HCT116 (cell line): ENCODE measurements around the gene FOXC2. TPM values are rescaled to one million over a fixed set of nuclear protein-coding genes. Genes with fewer than 3 reads are reported as not detected.

Source experiments
- ATAC-seq: fragments of 200-7000 bp; cut with Tn5 transposase; 2 replicates; pipeline ENCODE4 v1.9.1; 2020; ENCODE audit warnings: mild to moderate bottlenecking, moderate library complexity
- BruUV-seq: library from RNA; stranded (reverse); fragments of 400-500 nt; replicated peaks from 2 replicates; lab custom pipeline; 2021; lab: Mats Ljungman, UMichigan
- CTCF ChIA-PET: fragments of 300-600 bp; sonication (Branson Sonifier 250); formaldehyde crosslinking; loops from one replicate; lab custom pipeline; 2021; ENCODE audit warnings: antibody characterized with exemption; lab: Charles Lee
- POLR2A ChIA-PET: fragments of 300-600, 350-600 bp; sonication (Branson Sonifier 250); formaldehyde crosslinking; loops from one replicate; lab custom pipeline; 2021; ENCODE audit warnings: antibody characterized with exemption; lab: Charles Lee
- RAD21 ChIA-PET, 2 experiments: fragments of 300-600 bp; sonication (Branson Sonifier 250); formaldehyde crosslinking; loops; one replicate each; lab custom pipeline; 2023; ENCODE audit warnings: low total read pairs in 2 of 2; ENCODE audit not compliant: uncharacterized antibody in 2 of 2, unreplicated experiment in 2 of 2, low non-redundant PET in 1 of 2; lab: Charles Lee
- DNase-seq: peaks from one replicate; pipeline ENCODE4 v3.0.0-alpha.2; 2010; ENCODE audit warnings: low read depth, low spot score
- H2AFZ ChIP-seq: fragments of 200-600 bp; shearing (Covaris generic), sonication (generic); 2 replicates; pipeline ENCODE4 v1.6.1; 2017; ENCODE audit warnings: low read depth, mixed run types, mixed read lengths, antibody characterized with exemption, low read length; ENCODE audit not compliant: poor library complexity, severe bottlenecking
- H3K27ac ChIP-seq: 2 replicates; pipeline ENCODE4 v1.5.1; 2012; ENCODE audit warnings: low read depth, low read length
- H3K27me3 ChIP-seq: fragments of 200-600 bp; sonication (generic); 2 replicates; pipeline ENCODE4 v1.6.1; 2016; ENCODE audit warnings: mixed run types, low read length, mixed read lengths; ENCODE audit not compliant: insufficient read depth
- H3K36me3 ChIP-seq, 2 experiments: fragments of 200-500 bp in 1 of 2; fragments of 200-600 bp in 1 of 2; sonication (Bioruptor generic) in 1 of 2; sonication (generic) in 1 of 2; 2 replicates each; pipeline versions ENCODE4 v1.5.1 to v1.6.1; 2014 to 2016; ENCODE audit warnings: low read length in 2 of 2, inconsistent platforms in 1 of 2, mixed read lengths in 1 of 2, mixed run types in 1 of 2; ENCODE audit not compliant: insufficient read depth in 2 of 2, control insufficient read depth in 1 of 2
- H3K4me1 ChIP-seq, 2 experiments: fragments of 200-600 bp in 1 of 2; sonication (generic) in 1 of 2; 2 replicates each; pipeline versions ENCODE4 v1.5.1 to v1.6.1; 2012 to 2017; ENCODE audit warnings: low read length in 2 of 2, inconsistent platforms in 1 of 2, mild to moderate bottlenecking in 1 of 2, mixed read lengths in 1 of 2, mixed run types in 1 of 2, moderate library complexity in 1 of 2; ENCODE audit not compliant: insufficient read depth in 2 of 2, control insufficient read depth in 1 of 2
- H3K4me2 ChIP-seq: fragments of 200-600 bp; sonication (generic); 2 replicates; pipeline ENCODE4 v1.6.1; 2017; ENCODE audit warnings: mixed run types, low read length, mixed read lengths
- H3K4me3 ChIP-seq, 2 experiments: fragments of 200-600 bp in 1 of 2; sonication (generic) in 1 of 2; replicated peaks in 1 of 2; 2 replicates each; pipeline ENCODE4 v1.5.1; 2011 to 2016; ENCODE audit warnings: low read length in 2 of 2, control low read depth in 1 of 2, low read depth in 1 of 2, mild to moderate bottlenecking in 1 of 2, mixed read lengths in 1 of 2, mixed run types in 1 of 2
- H3K79me2 ChIP-seq: fragments of 200-600 bp; sonication (generic); 2 replicates; pipeline ENCODE4 v1.6.1; 2017; ENCODE audit warnings: mild to moderate bottlenecking, mixed run types, low read length, moderate library complexity, mixed read lengths; ENCODE audit not compliant: insufficient read depth
- H3K9ac ChIP-seq: fragments of 200-600 bp; sonication (generic); 2 replicates; pipeline ENCODE4 v1.6.1; 2016; ENCODE audit warnings: low read length, mixed read lengths
- H3K9me2 ChIP-seq: fragments of 200-600 bp; sonication (generic), shearing (Covaris generic); 2 replicates; pipeline ENCODE4 v1.6.1; 2017; ENCODE audit warnings: mixed run types, mild to moderate bottlenecking, moderate library complexity; ENCODE audit not compliant: insufficient read depth
- H3K9me3 ChIP-seq, 2 experiments: fragments of 200-500 bp in 1 of 2; fragments of 200-600 bp in 1 of 2; sonication (Bioruptor generic) in 1 of 2; sonication (generic) in 1 of 2; 2 replicates each; pipeline ENCODE4 v1.6.1; 2014 to 2017; ENCODE audit warnings: low read length in 2 of 2, mixed read lengths in 2 of 2, inconsistent platforms in 1 of 2, low read depth in 1 of 2, mild to moderate bottlenecking in 1 of 2, mixed run types in 1 of 2, moderate library complexity in 1 of 2; ENCODE audit not compliant: control insufficient read depth in 1 of 2, insufficient read depth in 1 of 2
- H4K20me1 ChIP-seq: fragments of 200-600 bp; sonication (generic), shearing (Covaris generic); 2 replicates; pipeline ENCODE4 v1.6.1; 2017; ENCODE audit warnings: mixed run types, mild to moderate bottlenecking, moderate library complexity; ENCODE audit not compliant: insufficient read depth
- CEBPB ChIP-seq: IDR thresholded peaks from 2 replicates; pipeline ENCODE4 v1.6.1; 2012; ENCODE audit warnings: low read depth
- EZH2 ChIP-seq: fragments of 200-600 bp; sonication (generic); IDR thresholded peaks from 2 replicates; pipeline ENCODE4 v1.6.1; 2017; ENCODE audit warnings: antibody characterized with exemption, mixed run types
- FOSL1 ChIP-seq: IDR thresholded peaks from 2 replicates; pipeline ENCODE4 v1.6.1; 2012; ENCODE audit warnings: low read depth
- JUND ChIP-seq: IDR thresholded peaks from 2 replicates; pipeline ENCODE4 v1.6.1; 2012
- intact Hi-C: fragments of 100-400 bp; cut with micrococcal nuclease; formaldehyde crosslinking; loops from 2 replicates; pipeline ENCODE4 v1.10.0; 2022
- total RNA-seq: library from RNA; stranded (reverse); gene quantifications from one replicate; pipeline ENCODE4 v1.2.1, GENCODE V29; 2021; ENCODE audit not compliant: unreplicated experiment
- TF ChIP-seq, protein P1 (sequence below), 3 experiments: fragments of 200-600 bp in 1 of 3; sonication (generic) in 1 of 3; IDR thresholded peaks in 2 of 3; conservative IDR thresholded peaks in 1 of 3; 2 replicates each; pipeline ENCODE4 v1.5.1; 2012 to 2017; ENCODE audit warnings: low read depth in 2 of 3, low read length in 2 of 3, antibody characterized with exemption in 1 of 3, borderline replicate concordance in 1 of 3, control low read depth in 1 of 3, mild to moderate bottlenecking in 1 of 3, mixed read lengths in 1 of 3, mixed run types in 1 of 3, moderate library complexity in 1 of 3; ENCODE audit not compliant: insufficient read depth in 1 of 3
- TF ChIP-seq, protein P2 (sequence below): IDR thresholded peaks from 2 replicates; pipeline ENCODE4 v1.6.1; 2012

Gene FOXC2
- total RNA-seq, 1 experiment from 2014 or later = 0.22 TPM

GRCh38 chr16:86597880-86598606 is 31.4 kb downstream of the FOXC2 start:
- TF ChIP-seq, protein P1, sequence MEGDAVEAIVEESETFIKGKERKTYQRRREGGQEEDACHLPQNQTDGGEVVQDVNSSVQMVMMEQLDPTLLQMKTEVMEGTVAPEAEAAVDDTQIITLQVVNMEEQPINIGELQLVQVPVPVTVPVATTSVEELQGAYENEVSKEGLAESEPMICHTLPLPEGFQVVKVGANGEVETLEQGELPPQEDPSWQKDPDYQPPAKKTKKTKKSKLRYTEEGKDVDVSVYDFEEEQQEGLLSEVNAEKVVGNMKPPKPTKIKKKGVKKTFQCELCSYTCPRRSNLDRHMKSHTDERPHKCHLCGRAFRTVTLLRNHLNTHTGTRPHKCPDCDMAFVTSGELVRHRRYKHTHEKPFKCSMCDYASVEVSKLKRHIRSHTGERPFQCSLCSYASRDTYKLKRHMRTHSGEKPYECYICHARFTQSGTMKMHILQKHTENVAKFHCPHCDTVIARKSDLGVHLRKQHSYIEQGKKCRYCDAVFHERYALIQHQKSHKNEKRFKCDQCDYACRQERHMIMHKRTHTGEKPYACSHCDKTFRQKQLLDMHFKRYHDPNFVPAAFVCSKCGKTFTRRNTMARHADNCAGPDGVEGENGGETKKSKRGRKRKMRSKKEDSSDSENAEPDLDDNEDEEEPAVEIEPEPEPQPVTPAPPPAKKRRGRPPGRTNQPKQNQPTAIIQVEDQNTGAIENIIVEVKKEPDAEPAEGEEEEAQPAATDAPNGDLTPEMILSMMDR (IDR thresholded peaks at IDR 0.05 in 2 of 3, conservative IDR thresholded peaks at IDR 0.05 in 1 of 3; ENCODE audit: borderline replicate concordance in 1 of 3, insufficient read depth in 1 of 3, low read depth in 2 of 3, low read length in 2 of 3) = no peak
- TF ChIP-seq, protein P2, sequence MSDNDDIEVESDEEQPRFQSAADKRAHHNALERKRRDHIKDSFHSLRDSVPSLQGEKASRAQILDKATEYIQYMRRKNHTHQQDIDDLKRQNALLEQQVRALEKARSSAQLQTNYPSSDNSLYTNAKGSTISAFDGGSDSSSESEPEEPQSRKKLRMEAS = no peak
- TF ChIP-seq EZH2 (no peak), CEBPB (no peak), FOSL1 (no peak), JUND (no peak)
- Histone ChIP-seq H3K79me2 (no peaks in the 10 kb centered on the region), H3K9me2 (no peaks in the 10 kb centered on the region), H3K9ac (no peak overlapping the region), H2AFZ (no peak overlapping the region), H3K4me1 (no peaks in the 10 kb centered on the region), H3K4me3 (no peak overlapping the region), H3K27ac (no peak overlapping the region), H3K27me3 (peaks cover 35% of the 10 kb centered on the region), H3K4me2 (no peak overlapping the region), H4K20me1 (no peaks in the 10 kb centered on the region), H3K36me3 (no peaks in the 10 kb centered on the region), H3K9me3 (no peaks in the 10 kb centered on the region)
- ChIA-PET CTCF (no interaction called here), POLR2A (no interaction called here), RAD21 (no interaction called here)
- intact Hi-C loops = no loop called here
- BruUV-seq = no TSS peak
- DNase-seq (no peak), ATAC-seq (peak; percentile 84)
